Superior temporal gyrus (tissue), 1 donor: ENCODE data around the gene BID.

Experiments
- DNase-seq: peaks from one replicate; pipeline ENCODE4 v3.0.0-alpha.2; 2016; ENCODE audit errors: extremely low spot score

The BID gene

GRCh38 chr22:17783773-17784480 lies 9.7 kb upstream of the BID start:
- DNase-seq = no peak

- DNase-seq = no peak
Observed at GRCh38 chr22:17783312-17783711, 9.0 kb upstream of the BID start.

GRCh38 chr22:17782621-17783020 lies 8.4 kb upstream of the BID start:
- DNase-seq = no peak

- DNase-seq = no peak
Observed at GRCh38 chr22:17782158-17782557, 7.9 kb upstream of the BID start.

- DNase-seq = no peak
Observed at GRCh38 chr22:17781319-17782031, 7.2 kb upstream of the BID start.

- no peak for DNase-seq
Observed at GRCh38 chr22:17780741-17781318, 6.6 kb upstream of the BID start.

GRCh38 chr22:17780116-17780740 lies 6.0 kb upstream of the BID start:
- DNase-seq = no peak

GRCh38 chr22:17779286-17780115 lies 5.2 kb upstream of the BID start:
- no peak for DNase-seq

- no peak for DNase-seq
Observed at GRCh38 chr22:17778412-17778976, 4.2 kb upstream of the BID start.

- no peak for DNase-seq
Observed at GRCh38 chr22:17777717-17778044, 3.4 kb upstream of the BID start.

- DNase-seq = no peak
Observed at GRCh38 chr22:17777005-17777716, 2.9 kb upstream of the BID start.

- no peak for DNase-seq
Observed at GRCh38 chr22:17775781-17776465, 1.7 kb upstream of the BID start.

- no peak for DNase-seq
Observed at GRCh38 chr22:17774926-17775685, 837 bp upstream of the BID start.

GRCh38 chr22:17773606-17774205 lies 563 bp downstream of the BID start:
- DNase-seq = no peak

GRCh38 chr22:17772958-17773605 lies 1.2 kb downstream of the BID start:
- DNase-seq = no peak

- no peak for DNase-seq
Observed at GRCh38 chr22:17772249-17772957, 1.9 kb downstream of the BID start.

GRCh38 chr22:17770180-17771077 lies 3.8 kb downstream of the BID start:
- no peak for DNase-seq
